Naive thymus-derived CD4-positive, alpha-beta T cell (primary cell): ENCODE data around the gene SPECC1. TPM values are rescaled to one million over a fixed set of nuclear protein-coding genes. Genes with fewer than 3 reads are reported as not detected.
"Not testable (repeated sequence)": the region's sequence is repeated elsewhere in the genome, so short reads cannot be mapped to it uniquely, and the experiment has no call there.

ENCODE experiments used
- ATAC-seq: fragments of 150-1000 bp; cut with Tn5 transposase; 2 replicates; pipeline ENCODE4 v1.10.0; 2021; ENCODE audit warnings: mild to moderate bottlenecking, moderate library complexity
- CTCF ChIA-PET: fragments of 350-600 bp; sonication (Branson Sonifier 250); formaldehyde crosslinking; loops from one replicate; lab custom pipeline; 2021; ENCODE audit warnings: antibody characterized with exemption; lab: Charles Lee
- POLR2A ChIA-PET: fragments of 350-600 bp; sonication (Branson Sonifier 250); formaldehyde crosslinking; loops from one replicate; lab custom pipeline; 2021; ENCODE audit warnings: antibody characterized with exemption, inconsistent platforms; lab: Charles Lee
- DNase-seq, 9 donors: peaks; one replicate each; pipeline versions ENCODE4 v3.0.0 to v3.0.0-alpha.2; 2020 to 2022; ENCODE audit warnings: mixed read lengths in 1 of 9
- H3K27ac ChIP-seq: one replicate; pipeline ENCODE4 v1.7.0; 2013; ENCODE audit warnings: mild to moderate bottlenecking, low read depth, low read length, moderate library complexity
- H3K27me3 ChIP-seq, 2 donors: one replicate each; pipeline ENCODE4 v1.7.0; 2013; ENCODE audit warnings: low read length in 2 of 2, mild to moderate bottlenecking in 2 of 2, moderate library complexity in 2 of 2; ENCODE audit not compliant: control insufficient read depth in 2 of 2, insufficient read depth in 2 of 2
- H3K36me3 ChIP-seq, 3 experiments: 1 replicate in 2 of 3; 2 replicates in 1 of 3; pipeline ENCODE4 v1.7.0; 2013; ENCODE audit warnings: low read length in 3 of 3, mild to moderate bottlenecking in 3 of 3, moderate library complexity in 1 of 3; ENCODE audit not compliant: insufficient read depth in 3 of 3, control insufficient read depth in 2 of 3
- H3K4me1 ChIP-seq, 2 donors: one replicate each; pipeline ENCODE4 v1.7.0; 2013; ENCODE audit warnings: low read length in 2 of 2, mild to moderate bottlenecking in 2 of 2, moderate library complexity in 1 of 2; ENCODE audit not compliant: control insufficient read depth in 2 of 2, insufficient read depth in 2 of 2
- H3K4me3 ChIP-seq: 2 replicates; pipeline ENCODE4 v1.7.0; 2013; ENCODE audit warnings: mild to moderate bottlenecking, low read length
- H3K9me3 ChIP-seq, 3 experiments: 1 replicate in 2 of 3; 2 replicates in 1 of 3; pipeline ENCODE4 v1.7.0; 2013; ENCODE audit warnings: low read length in 3 of 3; ENCODE audit not compliant: control insufficient read depth in 2 of 3
- H3K27ac Mint-ChIP-seq, 9 donors: one replicate each; pipeline ENCODE4 v1.8.0; 2020 to 2022; ENCODE audit warnings: mixed read lengths in 9 of 9, mild to moderate bottlenecking in 8 of 9, moderate library complexity in 5 of 9, inconsistent platforms in 2 of 9
- H3K27me3 Mint-ChIP-seq, 5 donors: one replicate each; pipeline ENCODE4 v1.8.0; 2021 to 2022; ENCODE audit warnings: mixed read lengths in 5 of 5, mild to moderate bottlenecking in 1 of 5
- H3K36me3 Mint-ChIP-seq, 5 donors: one replicate each; pipeline ENCODE4 v1.8.0; 2020 to 2022; ENCODE audit warnings: mixed read lengths in 5 of 5, mild to moderate bottlenecking in 3 of 5, inconsistent platforms in 1 of 5
- H3K4me1 Mint-ChIP-seq, 7 donors: one replicate each; pipeline ENCODE4 v1.8.0; 2020 to 2022; ENCODE audit warnings: mixed read lengths in 7 of 7, mild to moderate bottlenecking in 3 of 7, inconsistent platforms in 1 of 7
- H3K4me3 Mint-ChIP-seq, 10 donors: one replicate each; pipeline ENCODE4 v1.8.0; 2020 to 2022; ENCODE audit warnings: mild to moderate bottlenecking in 10 of 10, mixed read lengths in 10 of 10, moderate library complexity in 6 of 10, inconsistent platforms in 2 of 10
- H3K9me3 Mint-ChIP-seq, 11 donors: one replicate each; pipeline ENCODE4 v1.8.0; 2020 to 2022; ENCODE audit warnings: mixed read lengths in 11 of 11, mild to moderate bottlenecking in 4 of 11, inconsistent platforms in 1 of 11, moderate library complexity in 1 of 11
- intact Hi-C, 2 donors: fragments of 100-400 bp; cut with micrococcal nuclease; formaldehyde crosslinking; loops; one replicate each; pipeline ENCODE4 v1.15.1; 2023
- polyA plus RNA-seq, 2 donors: library from polyadenylated mRNA; unstranded; fragments of 300-500 nt; fragmentation: Illumina TruSeq; gene quantifications; one replicate each; pipeline ENCODE4 v1.2.3, GENCODE V29; 2021
- total RNA-seq, 6 experiments: library from RNA in 5 of 6; stranded (reverse) in 5 of 6; gene quantifications; 1 replicate in 5 of 6; 2 replicates in 1 of 6; pipeline ENCODE4 v1.2.3 and lab custom pipeline; 2021 to 2026

The SPECC1 gene
- total and polyA plus RNA-seq, 7 experiments from 2014 or later, result 1.2 to 37.5 (median 4.7) TPM

DNA sequence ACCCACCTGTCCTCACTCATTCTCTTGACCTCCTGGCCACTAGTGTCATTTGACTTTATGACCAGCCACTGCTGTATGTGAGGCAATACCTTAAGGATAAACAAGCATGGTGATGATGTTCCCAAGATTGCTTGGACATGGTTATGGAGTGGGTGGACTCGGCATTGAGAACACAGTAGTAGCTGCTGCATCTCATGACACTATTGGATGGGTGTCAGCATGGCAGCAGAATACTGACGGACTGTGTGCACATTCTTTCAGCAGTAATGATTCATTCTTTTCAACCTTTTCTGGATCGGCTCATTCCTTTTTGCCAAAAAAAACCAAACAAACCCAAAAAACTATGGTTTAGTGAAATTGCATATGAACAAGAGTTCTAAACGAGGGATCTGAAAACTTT lies 13.5 kb downstream of the SPECC1 start:
- Histone ChIP-seq H3K4me3 (no peak overlapping the region), H3K4me1 (no peaks in the 10 kb centered on the region), H3K36me3 (no peaks in the 10 kb centered on the region), H3K9me3 (no peaks in the 10 kb centered on the region), H3K27ac (no peak overlapping the region), H3K27me3 (no peaks in the 10 kb centered on the region)
- no peak for ATAC-seq
- ChIA-PET CTCF (no interaction called here), POLR2A (no interaction called here)
- H3K27ac Mint-ChIP-seq, result no peak overlapping the region
- DNase-seq, result no peak
- H3K4me3 Mint-ChIP-seq, result no peak overlapping the region
- no peaks in the 10 kb centered on the region for H3K4me1 Mint-ChIP-seq
- intact Hi-C loops, result no loop called here
- peaks cover 0 to 33% (median 5%) of the 10 kb centered on the region in 5 donors for H3K27me3 Mint-ChIP-seq
- H3K36me3 Mint-ChIP-seq, result no peaks in the 10 kb centered on the region
- H3K9me3 Mint-ChIP-seq, result peaks cover 0 to 7% (median 0%) of the 10 kb centered on the region in 11 donors

DNA sequence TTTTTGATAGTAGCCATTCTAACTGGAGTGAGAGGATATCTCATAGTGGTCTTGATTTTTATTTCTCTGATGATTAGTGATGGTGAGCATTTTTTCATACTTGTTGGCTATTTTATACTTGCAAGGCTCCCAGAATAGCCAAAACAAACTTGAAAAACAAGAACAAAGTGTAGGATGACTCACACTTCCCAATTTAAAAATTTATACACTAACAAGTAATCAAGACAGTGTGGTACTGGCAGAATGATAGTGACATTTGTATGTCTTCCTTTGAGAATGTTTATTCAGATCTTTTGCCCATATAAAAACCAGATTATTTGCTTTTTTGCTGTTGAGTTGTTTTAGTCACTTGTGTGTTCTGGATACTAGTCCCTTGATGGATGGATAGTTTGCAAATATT lies 17.8 kb downstream of the SPECC1 start:
- H3K36me3 Mint-ChIP-seq, result no peaks in the 10 kb centered on the region
- Histone ChIP-seq H3K36me3 (no peaks in the 10 kb centered on the region), H3K27ac (no peak overlapping the region), H3K27me3 (no peaks in the 10 kb centered on the region), H3K4me3 (no peak overlapping the region), H3K9me3 (no peaks in the 10 kb centered on the region), H3K4me1 (no peaks in the 10 kb centered on the region)
- ChIA-PET CTCF (no interaction called here), POLR2A (no interaction called here)
- H3K4me3 Mint-ChIP-seq, result no peak overlapping the region
- intact Hi-C loops, result no loop called here
- no peak for DNase-seq
- H3K4me1 Mint-ChIP-seq, result peaks cover 0 to 2% (median 0%) of the 10 kb centered on the region in 7 donors
- H3K27ac Mint-ChIP-seq, result no peak overlapping the region
- no peak for ATAC-seq
- peaks cover 0 to 9% (median 0%) of the 10 kb centered on the region in 11 donors for H3K9me3 Mint-ChIP-seq
- peaks cover 0 to 45% (median 3%) of the 10 kb centered on the region in 5 donors for H3K27me3 Mint-ChIP-seq

DNA sequence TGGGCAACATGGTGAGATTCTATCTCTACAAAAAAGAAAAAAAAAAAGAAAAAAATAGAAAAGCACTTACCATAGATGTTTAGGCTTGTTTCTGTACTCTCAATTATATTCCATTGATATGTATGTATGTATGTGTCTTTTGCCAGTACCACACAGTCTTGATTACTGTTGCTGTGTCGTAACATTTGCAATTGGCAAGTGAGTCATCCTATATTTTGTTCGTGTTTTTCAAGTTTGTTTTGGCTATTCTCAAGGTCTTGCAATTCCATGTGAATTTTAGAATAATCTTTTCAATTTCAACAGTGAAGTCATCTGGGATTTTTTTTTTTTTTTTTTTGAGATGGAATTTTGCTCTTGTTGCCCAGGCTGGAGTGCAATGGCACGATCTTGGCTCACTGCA lies 19.3 kb downstream of the SPECC1 start:
- Mint-ChIP-seq H3K9me3 (peaks cover 0 to 9% (median 0%) of the 10 kb centered on the region in 11 donors), H3K4me1 (peaks cover 0 to 6% (median 0%) of the 10 kb centered on the region in 7 donors), H3K27me3 (peaks cover 0 to 44% (median 3%) of the 10 kb centered on the region in 5 donors), H3K4me3 (no peak overlapping the region), H3K27ac (no peak overlapping the region), H3K36me3 (no peaks in the 10 kb centered on the region)
- H3K4me1 ChIP-seq, result no peaks in the 10 kb centered on the region
- H3K27ac ChIP-seq, result no peak overlapping the region
- ChIA-PET CTCF (no interaction called here), POLR2A (interaction anchor here (0.7 kb wide), 1 partner anchor 157 kb away, joined by 3 read pairs; no protein-coding TSS in a partner anchor)
- no peak for ATAC-seq
- H3K4me3 ChIP-seq, result no peak overlapping the region
- no peak for DNase-seq
- intact Hi-C loops, result no loop called here
- no peaks in the 10 kb centered on the region for H3K36me3 ChIP-seq
- no peaks in the 10 kb centered on the region for H3K27me3 ChIP-seq
- H3K9me3 ChIP-seq, result no peaks in the 10 kb centered on the region

DNA sequence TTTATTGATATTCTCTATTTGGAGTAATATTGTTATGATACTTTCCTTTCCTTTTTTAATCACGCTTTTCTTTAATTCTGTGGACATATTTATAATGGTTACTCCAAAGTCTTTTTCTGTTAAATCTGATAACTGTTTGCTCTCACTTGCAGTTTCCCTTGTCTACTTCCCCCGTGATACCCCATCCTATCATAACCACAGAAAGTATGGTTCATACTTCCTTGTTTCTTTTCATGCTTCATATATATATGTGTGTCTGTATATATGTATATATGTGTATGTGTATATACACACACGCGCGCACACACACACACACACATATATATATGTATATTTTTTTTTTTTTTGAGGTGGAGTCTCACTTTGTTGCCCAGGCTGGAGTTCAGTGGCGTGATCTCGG lies 23.5 kb downstream of the SPECC1 start:
- ChIA-PET CTCF (no interaction called here), POLR2A (no interaction called here)
- Mint-ChIP-seq H3K36me3 (peaks cover 0 to 4% (median 0%) of the 10 kb centered on the region in 5 donors), H3K4me3 (no peak overlapping the region), H3K27ac (no peak overlapping the region), H3K4me1 (peaks cover 0 to 7% (median 0%) of the 10 kb centered on the region in 7 donors), H3K9me3 (peaks cover 0 to 3% (median 0%) of the 10 kb centered on the region in 11 donors), H3K27me3 (peaks cover 0 to 28% (median 3%) of the 10 kb centered on the region in 5 donors)
- no peak for DNase-seq
- intact Hi-C loops, result no loop called here
- Histone ChIP-seq H3K27ac (no peak overlapping the region), H3K9me3 (no peaks in the 10 kb centered on the region), H3K36me3 (no peaks in the 10 kb centered on the region), H3K4me3 (no peak overlapping the region), H3K27me3 (no peaks in the 10 kb centered on the region), H3K4me1 (no peaks in the 10 kb centered on the region)
- ATAC-seq, result no peak

DNA sequence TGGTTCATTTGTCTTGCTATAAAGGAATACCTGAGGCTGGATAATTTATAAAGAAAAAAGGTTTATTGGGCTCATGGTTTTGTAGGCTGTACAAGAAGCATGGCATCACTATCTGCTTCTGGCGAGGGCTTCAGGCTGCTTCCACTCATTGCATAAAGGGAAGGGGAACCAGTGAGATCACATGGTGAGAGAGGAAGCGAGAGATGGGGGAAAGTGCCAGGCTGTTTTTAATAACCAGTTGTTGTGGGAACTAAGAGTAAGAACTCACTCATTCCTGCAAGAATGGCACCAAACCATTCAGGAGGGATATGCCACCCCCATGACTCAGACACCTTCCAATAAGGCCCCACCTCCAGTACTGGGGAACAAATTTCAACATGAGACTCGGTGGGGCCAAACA lies 24.3 kb downstream of the SPECC1 start:
- no peaks in the 10 kb centered on the region for H3K4me1 ChIP-seq
- no peak overlapping the region for H3K4me3 Mint-ChIP-seq
- H3K27ac Mint-ChIP-seq, result no peak overlapping the region
- H3K4me3 ChIP-seq, result no peak overlapping the region
- CTCF ChIA-PET, result no interaction called here
- H3K27ac ChIP-seq, result no peak overlapping the region
- peaks cover 0 to 4% (median 0%) of the 10 kb centered on the region in 5 donors for H3K36me3 Mint-ChIP-seq
- no peaks in the 10 kb centered on the region for H3K9me3 Mint-ChIP-seq
- intact Hi-C loops, result no loop called here
- DNase-seq (no peak), ATAC-seq (no peak)
- POLR2A ChIA-PET, result no interaction called here
- no peaks in the 10 kb centered on the region for H3K36me3 ChIP-seq
- H3K9me3 ChIP-seq, result no peaks in the 10 kb centered on the region
- H3K4me1 Mint-ChIP-seq, result peaks cover 0 to 7% (median 0%) of the 10 kb centered on the region in 7 donors
- H3K27me3 ChIP-seq, result no peaks in the 10 kb centered on the region
- peaks cover 0 to 26% (median 3%) of the 10 kb centered on the region in 5 donors for H3K27me3 Mint-ChIP-seq

DNA sequence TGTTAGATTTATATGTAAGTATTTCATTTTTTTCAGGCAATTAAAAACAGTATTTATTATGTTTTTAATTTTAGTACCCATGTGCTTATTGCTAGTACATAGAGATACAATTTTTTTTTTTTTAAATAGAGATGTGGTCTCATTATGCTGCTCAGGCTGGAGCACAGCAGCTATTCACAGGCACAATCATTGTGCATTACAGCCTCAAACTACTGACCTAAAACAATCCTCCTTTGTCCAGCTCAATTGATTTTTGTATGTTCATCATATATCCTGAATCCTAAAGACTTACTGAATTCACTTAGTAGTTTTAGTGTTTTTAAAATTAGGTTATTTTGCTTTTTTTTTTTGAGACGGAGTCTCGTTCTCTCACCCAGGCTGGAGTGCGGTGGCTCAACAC lies 26.3 kb downstream of the SPECC1 start:
- no peak overlapping the region for H3K27ac Mint-ChIP-seq

DNA sequence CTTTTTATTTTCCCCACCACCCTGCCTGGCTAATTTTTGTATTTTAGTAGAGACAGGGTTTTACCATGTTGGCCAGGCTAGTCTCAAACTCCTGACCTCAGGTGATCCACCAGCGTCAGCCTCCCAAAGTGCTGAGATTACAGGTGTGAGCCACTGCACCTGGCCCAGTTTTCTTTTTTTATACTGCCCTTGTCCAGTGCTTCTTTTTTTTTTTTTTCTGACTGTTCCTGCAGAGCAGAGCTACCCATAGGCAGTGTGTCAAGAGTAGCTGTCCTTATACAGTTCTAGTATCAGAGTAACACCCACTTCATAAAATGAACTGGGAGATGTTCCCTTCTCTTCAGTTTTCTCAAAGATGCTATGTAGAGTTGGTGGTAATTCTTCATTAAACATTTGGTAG lies 28.1 kb downstream of the SPECC1 start:
- intact Hi-C loops, H3K27me3 ChIP-seq, H3K36me3 ChIP-seq, H3K4me1 Mint-ChIP-seq, H3K4me3 Mint-ChIP-seq, H3K36me3 Mint-ChIP-seq, ATAC-seq, H3K9me3 Mint-ChIP-seq, H3K4me3 ChIP-seq, H3K27ac ChIP-seq, DNase-seq, H3K9me3 ChIP-seq, H3K27ac Mint-ChIP-seq, H3K4me1 ChIP-seq, CTCF ChIA-PET: not testable (repeated sequence)
- H3K27me3 Mint-ChIP-seq, result peaks cover 0 to 25% (median 5%) of the 10 kb centered on the region in 5 donors
- POLR2A ChIA-PET, result interaction anchor here (0.6 kb wide), 1 partner anchor 24 kb away, joined by 6 read pairs; no protein-coding TSS in a partner anchor

More for the DNA sequence above, 26.3 kb downstream of the SPECC1 start:
- H3K4me1 ChIP-seq, result no peaks in the 10 kb centered on the region
- DNase-seq, result no peak
- H3K36me3 ChIP-seq, result no peaks in the 10 kb centered on the region
- no peak overlapping the region for H3K4me3 ChIP-seq
- intact Hi-C loops, result no loop called here
- CTCF ChIA-PET, result no interaction called here
- Mint-ChIP-seq H3K4me1 (peaks cover 0 to 7% (median 0%) of the 10 kb centered on the region in 7 donors), H3K27me3 (peaks cover 0 to 25% (median 2%) of the 10 kb centered on the region in 5 donors), H3K9me3 (no peaks in the 10 kb centered on the region), H3K36me3 (peaks cover 0 to 4% (median 0%) of the 10 kb centered on the region in 5 donors), H3K4me3 (no peak overlapping the region)
- POLR2A ChIA-PET, result no interaction called here
- H3K27ac ChIP-seq, result no peak overlapping the region
- H3K27me3 ChIP-seq, result no peaks in the 10 kb centered on the region
- H3K9me3 ChIP-seq, result no peaks in the 10 kb centered on the region
- no peak for ATAC-seq
